ENCODE results near the gene CPZ. TPM values are rescaled to one million over a fixed set of nuclear protein-coding genes. Genes with fewer than 3 reads are reported as not detected.
A peak's percentile ranks its signal among the peaks of the same experiment; 100 is the strongest.

CPZ gene
- total and polyA plus RNA-seq, 11 donors: 0.13 to 4.8 (median 0.26) TPM; not detected in 2

DNA sequence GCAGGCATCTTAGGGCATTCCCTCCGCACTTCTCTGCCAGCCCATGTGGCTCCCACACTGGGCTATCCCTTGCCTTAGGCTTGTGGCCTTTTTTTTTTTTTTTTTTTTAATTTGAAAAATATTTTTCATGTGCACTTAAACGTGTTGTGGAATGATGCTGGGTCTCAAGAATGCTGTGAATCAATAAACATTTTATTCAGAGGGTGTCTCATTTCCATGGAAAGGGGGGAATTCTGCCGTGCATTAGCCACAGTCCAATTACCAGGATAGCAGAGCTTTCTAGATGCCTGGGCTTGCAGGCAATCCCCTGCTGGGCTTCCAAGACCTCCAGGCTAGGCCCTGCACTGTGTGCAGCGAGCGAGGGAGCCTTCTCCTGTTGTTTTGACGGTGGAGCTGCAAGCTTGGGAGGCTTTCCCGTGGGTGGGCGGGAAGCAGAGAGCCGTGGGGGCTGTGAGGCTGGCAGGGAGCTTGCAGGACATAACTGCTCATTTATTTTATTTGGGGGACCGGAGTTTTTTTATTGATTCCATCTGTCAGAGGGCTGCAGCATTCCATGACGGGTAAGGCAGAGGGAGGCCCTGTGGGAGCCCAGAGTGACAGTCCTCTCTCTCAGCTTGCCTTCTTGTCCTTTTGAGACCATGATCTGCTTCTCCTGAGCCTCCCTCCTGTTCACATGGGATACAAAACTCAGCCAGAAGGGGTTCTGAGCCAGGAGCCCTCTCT lies 2.6 kb upstream of the CPZ start:
- 47 to 54% (median 48%) methylated on average over 11 of the region's 11 CpGs for WGBS, 4 donors
- Histone ChIP-seq H3K9me3 (no peaks in the 10 kb centered on the region), H3K36me3 (no peaks in the 10 kb centered on the region), H3K27ac (no peak overlapping the region), H3K27me3 (peaks cover 9 to 84% (median 48%) of the 10 kb centered on the region in 9 donors), H3K4me3 (no peak overlapping the region), H3K4me1 (peaks cover 0 to 12% (median 0%) of the 10 kb centered on the region in 12 donors)
- ATAC-seq (no peak), DNase-seq (peak in 1 of 5 donors; percentile 28)
- TF ChIP-seq POLR2A (IDR thresholded peaks at IDR 0.05): no peak
- intact Hi-C loops (cut with DNase I): loop anchor here in 8 of 10 donors (1.0 to 10.0 kb wide), 4 partner anchors 122 to 348 kb away; no protein-coding TSS in a partner anchor

DNA sequence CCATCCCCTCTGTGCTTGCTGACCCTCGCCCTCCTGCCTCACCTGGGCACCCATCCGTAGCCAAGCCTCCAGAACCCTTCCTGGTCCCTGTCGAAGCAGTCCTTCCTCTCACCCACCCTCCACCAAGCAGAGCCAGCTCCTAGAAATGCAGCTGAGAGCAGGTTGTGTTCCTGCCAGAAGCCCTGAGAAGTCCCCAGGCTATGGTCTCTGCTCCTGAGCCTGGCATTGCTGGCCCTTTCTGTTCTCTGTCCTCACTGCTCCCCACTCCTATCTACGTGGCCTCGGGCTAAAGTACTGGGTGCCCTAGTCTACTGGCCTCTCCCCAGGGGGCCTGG lies 2.1 kb upstream of the CPZ start:
- DNase-seq (no peak), ATAC-seq (no peak)
- WGBS, 4 donors: 75 to 84% (median 79%) methylated on average over 5 of the region's 5 CpGs
- Histone ChIP-seq H3K4me1 (peaks cover 0 to 12% (median 0%) of the 10 kb centered on the region in 12 donors), H3K36me3 (no peaks in the 10 kb centered on the region), H3K27ac (no peak overlapping the region), H3K27me3 (peaks cover 9 to 78% (median 48%) of the 10 kb centered on the region in 9 donors), H3K9me3 (no peaks in the 10 kb centered on the region), H3K4me3 (no peak overlapping the region)
- no peak for TF ChIP-seq CTCF (IDR thresholded peaks at IDR 0.05)
- TF ChIP-seq POLR2A (IDR thresholded peaks at IDR 0.05): no peak
- intact Hi-C loops (cut with DNase I): loop anchor here in 8 of 10 donors (1.0 to 10.0 kb wide), 4 partner anchors 122 to 348 kb away; no protein-coding TSS in a partner anchor

DNA sequence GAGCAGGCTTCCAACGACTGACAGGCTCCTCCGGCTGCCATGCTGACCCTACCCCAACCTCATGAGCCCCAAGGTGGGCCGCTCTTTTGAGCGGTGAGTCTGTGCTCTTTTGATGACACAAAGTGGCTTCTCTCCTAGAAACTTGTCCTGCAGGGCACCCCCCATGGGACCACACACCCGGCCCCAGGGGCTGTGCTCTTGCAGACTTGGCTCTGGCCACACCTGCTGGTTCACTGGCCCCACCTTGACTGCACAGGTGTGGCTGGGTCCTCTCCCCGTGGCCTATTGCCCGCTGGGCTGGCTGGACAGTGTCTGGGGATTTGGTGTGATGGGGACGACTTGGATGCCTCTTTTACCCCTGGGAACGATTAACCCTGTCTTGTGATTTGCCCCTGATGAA lies 1.5 kb upstream of the CPZ start:
- Histone ChIP-seq H3K27me3 (peaks cover 9 to 72% (median 44%) of the 10 kb centered on the region in 9 donors), H3K4me1 (peaks cover 0 to 12% (median 0%) of the 10 kb centered on the region in 12 donors), H3K4me3 (no peak overlapping the region), H3K36me3 (no peaks in the 10 kb centered on the region), H3K9me3 (no peaks in the 10 kb centered on the region), H3K27ac (no peak overlapping the region)
- intact Hi-C loops (cut with DNase I): loop anchor here in 8 of 10 donors (5.0 to 10.0 kb wide), 3 partner anchors 124 to 349 kb away; no protein-coding TSS in a partner anchor
- DNase-seq (peak in 2 of 5 donors; percentile 19 to 37), ATAC-seq (no peak)
- 65 to 82% (median 71%) methylated on average over 8 to 9 of the region's 9 CpGs for WGBS, 4 donors
- no peak for TF ChIP-seq POLR2A (IDR thresholded peaks at IDR 0.05)
- TF ChIP-seq CTCF (IDR thresholded peaks at IDR 0.05): no peak

GRCh38 chr4:8591626-8592365 lies 769 bp upstream of the CPZ start:
- peak in 2 of 5 donors; percentile 6 to 39 for DNase-seq
- intact Hi-C loops (cut with DNase I): loop anchor here in 9 of 10 donors (2.0 to 10.0 kb wide), 4 partner anchors 123 to 349 kb away; no protein-coding TSS in a partner anchor
- H3K4me1 ChIP-seq: peaks cover 0 to 12% (median 0%) of the 10 kb centered on the region in 12 donors

More at GRCh38 chr4:8591626-8592365, 769 bp upstream of the CPZ start:
- Histone ChIP-seq H3K27ac (no peak overlapping the region), H3K9me3 (no peaks in the 10 kb centered on the region), H3K27me3 (peaks cover 7 to 65% (median 40%) of the 10 kb centered on the region in 9 donors), H3K36me3 (no peaks in the 10 kb centered on the region), H3K4me3 (no peak overlapping the region)
- TF ChIP-seq POLR2A (IDR thresholded peaks at IDR 0.05) (no peak), CTCF (IDR thresholded peaks at IDR 0.05) (no peak)
- no peak for ATAC-seq
- 55 to 66% (median 61%) methylated on average over 12 to 15 of the region's 15 CpGs for WGBS, 4 donors

All from heart left ventricle (tissue), 16 donors.